ENCODE results near the gene ITIH5.
"Not testable (repeated sequence)": the region's sequence is repeated elsewhere in the genome, so short reads cannot be mapped to it uniquely, and the experiment has no call there.

Gene ITIH5

DNA sequence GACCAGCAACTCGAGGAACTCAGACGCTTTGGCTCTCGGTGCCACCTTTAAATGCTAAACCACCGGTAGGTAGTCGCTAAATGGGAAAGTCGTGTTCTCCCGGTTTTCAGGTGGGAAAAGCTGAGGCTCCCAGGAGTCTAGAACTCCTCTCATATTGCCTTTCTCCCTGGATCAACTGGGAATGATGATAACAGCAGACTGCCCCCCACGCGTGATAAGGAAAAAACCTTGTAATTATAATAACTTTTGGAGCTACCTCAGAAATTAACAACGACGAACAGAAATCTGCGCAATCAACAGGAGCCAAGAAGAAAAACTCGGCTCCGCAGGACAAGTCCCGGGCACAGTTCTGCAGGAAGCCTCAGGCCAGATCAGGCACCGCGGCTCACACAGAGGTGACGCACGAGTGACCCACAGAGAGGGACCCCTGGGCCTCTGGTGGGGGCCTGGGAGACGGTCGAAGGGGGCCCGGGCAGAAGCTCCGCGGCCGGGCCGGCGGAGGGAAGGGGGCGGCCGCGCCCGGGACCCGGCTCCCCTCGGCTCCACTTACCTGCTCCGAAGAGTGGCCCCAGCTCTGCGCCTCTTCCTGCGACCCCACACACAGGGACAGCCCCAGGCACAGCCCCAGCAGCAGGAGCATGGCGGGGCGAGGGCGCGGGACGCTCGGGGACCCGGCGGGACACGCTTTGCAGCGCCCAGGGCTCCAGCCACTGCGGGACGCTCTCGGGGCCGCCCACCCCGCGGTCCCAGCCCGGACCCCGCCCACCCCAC lies at the start of gene ITIH5:
Gene ITIH5, minus strand, starts transcription at position 714 of the 771 bp plus-strand sequence. Its CDS starts 74 bp downstream, at position 640.
- DNase-seq, result no peak

DNA sequence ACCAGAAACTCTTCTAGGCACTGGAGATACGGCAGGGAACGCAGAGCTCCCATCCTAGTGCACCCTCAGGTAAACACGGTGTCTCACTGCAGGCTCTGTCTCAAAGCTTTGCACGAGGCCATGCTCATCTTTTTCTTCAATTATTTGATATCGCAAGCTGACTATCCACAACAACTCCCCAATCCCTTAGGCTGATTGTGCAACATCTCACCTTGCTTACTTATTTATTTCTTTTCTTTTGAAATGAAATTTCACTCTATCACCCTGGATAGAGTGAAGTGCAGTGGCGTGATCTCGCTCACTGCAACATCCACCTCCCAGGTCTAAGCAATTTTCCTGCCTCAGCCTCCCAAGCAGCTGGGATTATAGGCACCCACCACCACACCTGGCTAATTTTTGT lies 48.7 kb upstream of the ITIH5 start:
- no peak for DNase-seq

DNA sequence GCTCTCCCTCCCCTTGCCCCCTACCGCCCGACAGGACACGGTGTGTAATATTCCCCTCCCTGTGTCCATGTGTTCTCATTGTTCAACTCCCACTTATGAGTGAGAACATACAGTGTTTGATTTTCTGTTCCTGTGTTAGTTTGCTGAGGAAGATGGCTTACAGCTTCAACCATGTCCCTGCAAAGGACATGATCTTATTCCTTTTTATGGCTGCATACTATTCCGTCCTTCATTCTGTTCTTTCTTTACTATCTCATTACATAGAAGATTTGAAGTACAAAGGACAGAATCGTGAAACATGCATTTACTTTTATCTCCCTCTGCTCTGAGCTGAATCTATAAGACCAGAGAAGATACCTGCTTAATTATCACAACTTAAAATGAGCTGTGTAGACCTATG lies 44.3 kb upstream of the ITIH5 start:
- not testable (repeated sequence) for DNase-seq

DNA sequence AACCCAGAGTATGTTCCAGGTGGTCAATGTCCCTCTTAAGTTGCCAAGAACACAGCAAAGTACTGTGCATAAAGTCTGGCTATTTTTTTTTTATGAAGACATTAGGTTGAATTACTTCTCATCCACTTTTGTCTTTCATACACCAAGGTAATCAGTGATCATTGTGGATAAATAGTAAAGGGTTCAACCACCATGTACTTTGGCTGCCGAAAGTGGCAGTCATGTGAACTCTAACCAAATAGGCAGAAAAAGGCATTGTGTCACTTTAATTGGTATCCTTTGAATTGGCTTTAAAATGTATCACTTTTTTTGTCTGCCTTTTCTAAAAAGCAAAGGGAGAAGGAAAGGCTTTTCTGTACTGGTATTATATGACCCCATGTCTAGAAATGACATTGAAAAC lies 43.7 kb upstream of the ITIH5 start:
- no peak for DNase-seq

DNA sequence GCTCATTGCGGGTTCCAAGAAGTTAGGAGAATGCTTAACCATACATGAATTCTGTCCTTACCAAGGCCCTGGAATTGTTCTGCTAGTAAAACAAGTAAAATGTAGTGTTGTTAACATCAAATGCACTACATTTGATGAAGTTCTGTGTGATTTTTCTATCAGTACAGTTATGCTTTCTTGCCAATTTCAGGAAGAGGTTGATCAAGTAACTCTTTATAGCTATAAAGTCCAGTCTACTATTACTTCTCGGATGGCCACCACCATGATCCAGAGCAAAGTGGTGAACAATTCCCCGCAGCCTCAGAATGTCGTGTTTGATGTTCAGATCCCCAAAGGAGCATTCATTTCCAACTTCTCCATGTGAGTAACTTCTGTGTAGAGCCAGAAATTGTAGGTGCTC lies 42.1 kb upstream of the ITIH5 start:
- DNase-seq, result no peak

DNA sequence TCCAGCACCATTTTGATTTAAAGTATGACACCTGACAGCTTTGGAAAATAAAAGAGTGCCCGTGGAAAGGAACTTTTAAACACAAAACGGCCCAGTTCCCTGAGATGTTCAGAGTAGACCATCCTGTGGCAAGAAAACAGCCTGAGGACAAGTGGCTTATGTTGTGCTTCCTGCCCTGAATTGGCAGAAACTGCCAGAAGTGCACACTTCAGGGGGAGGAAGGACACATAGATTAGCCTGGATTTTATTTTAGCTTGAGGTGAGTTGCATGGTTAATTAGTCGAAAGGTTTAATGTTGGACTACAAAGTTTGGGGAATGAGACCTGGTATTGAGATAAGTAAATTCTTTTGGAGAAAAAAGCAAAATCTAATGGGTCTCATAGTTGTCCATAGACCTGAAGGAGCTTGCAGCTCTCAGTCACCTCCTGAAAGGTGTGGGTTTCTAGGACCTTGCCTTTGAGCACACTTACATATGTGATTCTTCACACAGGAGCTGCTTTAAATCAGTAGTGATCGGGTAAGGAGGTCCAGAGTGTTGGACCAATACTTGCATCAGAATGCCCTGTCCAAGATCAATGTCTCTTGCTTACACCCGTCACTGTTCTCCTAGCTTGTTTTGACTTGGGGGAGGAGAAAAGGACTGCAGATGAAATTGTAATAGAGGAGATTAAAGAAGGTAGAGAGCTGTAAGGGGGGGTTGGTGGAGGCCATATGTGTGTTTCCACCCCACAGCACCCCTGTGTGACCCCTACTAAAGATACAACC lies 41.3 kb upstream of the ITIH5 start:
- no peak for DNase-seq

GRCh38 chr10:7707102-7707501 lies 40.3 kb upstream of the ITIH5 start:
- no peak for DNase-seq

DNA sequence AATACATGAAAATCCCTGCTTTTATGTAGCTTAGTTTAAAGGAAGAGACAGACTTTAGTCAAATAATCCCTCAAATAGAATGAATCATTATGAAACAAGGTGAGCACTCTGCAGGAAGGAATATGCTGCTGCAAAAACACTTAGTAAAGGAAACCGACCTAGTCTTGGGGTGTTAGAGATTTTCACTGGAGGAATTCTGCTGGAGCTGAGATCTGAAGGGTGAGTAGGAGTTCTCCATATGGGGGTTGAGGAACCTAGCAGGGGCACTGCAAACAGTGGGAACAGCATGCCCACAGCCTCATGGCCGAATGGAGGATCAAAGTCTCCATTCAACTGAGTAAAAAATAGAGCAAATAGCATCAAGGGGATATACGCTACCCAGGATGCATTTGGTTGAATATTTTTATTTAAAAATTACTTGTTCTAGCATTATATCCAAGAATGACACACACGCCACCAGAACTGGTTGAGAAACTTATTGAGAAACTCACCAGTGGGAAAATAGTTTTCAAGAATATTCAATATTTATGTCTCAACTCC lies 39.8 kb upstream of the ITIH5 start:
- DNase-seq, result no peak

- no peak for DNase-seq
Observed at GRCh38 chr10:7705341-7705740, 38.6 kb upstream of the ITIH5 start.

DNA sequence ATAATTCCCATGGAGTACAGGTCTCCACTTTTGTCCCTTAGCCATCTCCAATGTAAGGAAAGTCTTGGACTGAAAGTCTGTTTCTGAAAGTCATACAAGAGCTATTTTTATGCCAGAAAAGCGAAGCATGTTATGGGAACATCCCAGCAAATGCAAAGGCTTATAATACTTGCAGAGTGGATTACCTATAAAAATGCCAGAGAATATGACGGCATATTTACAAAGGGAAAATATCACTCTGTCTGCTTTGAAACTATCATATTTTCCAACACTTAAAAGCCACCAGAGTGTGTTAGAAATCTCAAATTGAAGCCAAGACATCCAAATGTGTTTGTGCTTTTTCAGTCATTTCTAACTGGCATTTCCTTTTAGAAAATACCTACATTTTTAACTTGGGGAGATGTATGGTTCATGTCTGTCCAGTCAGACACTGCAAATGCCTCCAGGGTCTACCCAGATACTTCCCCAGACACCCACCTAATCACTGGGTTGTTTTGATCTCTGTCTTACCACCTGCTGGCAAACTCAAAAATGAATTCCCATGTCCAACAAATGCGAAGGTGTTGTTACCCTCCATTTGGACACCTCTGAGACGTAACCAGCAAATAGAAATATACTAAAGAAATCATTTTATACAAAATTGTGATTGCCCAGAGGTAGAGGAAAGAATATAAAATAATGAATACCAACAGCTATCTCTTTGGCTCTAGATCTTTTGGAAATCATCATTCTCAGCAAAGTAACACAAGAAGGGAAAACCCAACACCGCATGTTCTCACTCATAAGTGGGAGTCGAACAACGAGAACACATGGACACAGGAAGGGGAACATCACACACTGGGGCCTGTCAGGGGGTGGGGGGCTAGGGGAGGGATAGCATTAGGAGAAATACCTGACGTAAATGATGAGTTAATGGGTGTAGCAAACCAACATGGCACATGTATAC lies 37.6 kb upstream of the ITIH5 start:
- no peak for DNase-seq

- DNase-seq, result no peak
Observed at GRCh38 chr10:7703140-7703539, 36.4 kb upstream of the ITIH5 start, which contains the start of gene ITIH2. Gene ITIH2, plus strand, starts transcription at chr10:7703316. Its CDS starts 119 bp downstream, at chr10:7703435.

DNA sequence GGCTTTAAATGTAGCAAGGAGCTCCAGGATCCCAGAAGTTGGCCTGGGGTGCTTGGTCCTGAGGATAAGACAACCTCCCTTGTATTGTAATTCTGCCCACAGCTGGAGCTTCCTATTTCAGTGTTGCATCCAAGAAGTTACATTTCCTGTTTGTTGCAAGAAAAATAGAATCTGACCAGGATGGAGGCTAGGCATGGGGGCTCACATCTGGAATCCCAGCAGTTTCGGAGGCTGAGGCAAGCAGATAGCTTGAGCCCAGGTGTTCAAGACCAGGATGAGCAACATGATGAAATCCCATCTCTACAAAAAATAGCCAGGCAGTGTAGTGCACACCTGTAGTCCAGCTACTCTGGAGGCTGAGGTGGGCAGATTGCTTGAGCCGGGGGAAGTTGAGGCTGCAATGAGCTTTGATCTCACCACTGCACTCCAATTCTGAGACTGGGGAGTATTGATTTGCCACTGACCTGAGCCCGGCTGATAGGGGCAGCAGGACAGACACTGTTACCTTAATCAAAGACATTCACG lies 35.6 kb upstream of the ITIH5 start:
- DNase-seq, result no peak

GRCh38 chr10:7701158-7701742 lies 34.5 kb upstream of the ITIH5 start:
- DNase-seq, result no peak

GRCh38 chr10:7700577-7701125 lies 33.9 kb upstream of the ITIH5 start:
- DNase-seq, result no peak

DNA sequence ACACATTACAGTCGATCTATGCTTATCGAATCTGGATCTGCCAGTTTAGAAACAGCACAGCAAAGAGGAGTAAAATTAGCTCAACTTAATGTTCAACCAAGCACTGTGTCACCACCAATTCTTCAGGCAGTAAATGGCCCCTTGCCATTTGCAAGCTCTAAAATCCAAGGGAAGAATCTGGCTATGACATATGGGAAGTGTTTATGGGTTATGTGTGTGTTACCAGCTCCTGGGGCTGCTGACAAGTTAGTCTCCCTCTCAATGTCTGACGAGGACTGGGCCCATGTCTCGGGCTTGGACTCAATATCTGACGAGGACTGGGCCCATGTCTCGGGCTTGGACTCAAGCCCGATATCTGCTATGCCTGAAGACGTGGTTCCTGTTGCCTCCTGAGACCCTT lies 30.7 kb upstream of the ITIH5 start:
- DNase-seq, result no peak

DNA sequence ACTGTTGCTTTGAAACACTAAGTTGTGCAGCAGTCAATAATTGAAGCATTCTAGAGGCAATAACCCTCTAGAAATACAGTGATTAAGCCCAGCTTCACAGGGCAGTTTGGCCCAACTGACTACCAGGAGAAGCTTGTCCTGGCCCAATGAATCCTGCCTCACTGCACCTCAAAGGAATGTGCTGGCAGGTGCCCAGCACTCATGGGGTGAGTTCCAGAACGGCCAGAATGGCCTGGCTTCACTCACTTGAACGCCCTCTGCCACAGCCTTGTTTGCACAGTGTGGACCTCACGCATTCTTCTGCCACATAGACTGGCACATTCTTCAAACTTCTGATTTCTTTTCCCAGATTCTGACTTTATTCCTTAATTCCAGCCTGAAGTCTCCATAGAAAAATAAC lies 29.8 kb upstream of the ITIH5 start:
- peak in 1 of 2 donors; percentile 2 for DNase-seq

DNA sequence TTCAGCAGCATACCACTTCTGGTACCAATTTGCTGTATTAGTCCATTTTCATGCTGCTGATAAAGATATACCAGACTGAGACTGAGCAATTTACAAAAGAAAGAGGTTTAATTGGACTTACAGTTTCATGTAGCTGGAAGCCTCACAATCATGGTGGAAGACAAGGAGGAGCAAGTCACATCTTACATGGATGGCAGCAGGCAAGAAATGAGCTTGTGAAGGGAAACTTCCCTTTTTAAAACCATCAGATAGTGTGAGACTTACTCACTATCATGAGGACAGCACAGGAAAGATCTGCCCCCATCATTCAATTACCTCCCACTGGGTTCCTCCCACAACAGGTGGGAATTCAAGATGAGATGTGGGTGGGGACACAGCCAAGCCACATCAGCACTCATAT lies 26.4 kb upstream of the ITIH5 start:
- not testable (repeated sequence) for DNase-seq

DNA sequence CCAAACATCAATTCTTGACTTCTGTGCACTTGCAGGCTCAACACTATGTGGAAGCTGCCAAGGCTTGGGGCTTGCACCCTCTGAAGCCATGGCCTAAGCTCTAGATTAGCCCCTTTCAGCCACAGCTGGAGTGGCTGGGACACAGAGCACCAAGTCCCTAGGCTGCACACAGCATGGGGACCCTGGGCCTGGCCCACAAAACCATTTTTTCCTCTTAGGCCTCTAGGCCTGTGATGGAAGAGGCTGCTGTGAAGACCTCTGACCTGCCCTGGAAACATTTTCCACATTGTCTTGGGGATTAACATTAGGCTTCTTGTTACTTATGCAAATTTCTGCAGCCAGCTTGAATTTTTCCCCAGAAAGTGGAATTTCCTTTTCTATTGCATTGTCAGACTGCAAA lies 25.6 kb upstream of the ITIH5 start:
- DNase-seq, result not testable (repeated sequence)

- not testable (repeated sequence) for DNase-seq
Observed at GRCh38 chr10:7690885-7691597, 24.3 kb upstream of the ITIH5 start.

DNA sequence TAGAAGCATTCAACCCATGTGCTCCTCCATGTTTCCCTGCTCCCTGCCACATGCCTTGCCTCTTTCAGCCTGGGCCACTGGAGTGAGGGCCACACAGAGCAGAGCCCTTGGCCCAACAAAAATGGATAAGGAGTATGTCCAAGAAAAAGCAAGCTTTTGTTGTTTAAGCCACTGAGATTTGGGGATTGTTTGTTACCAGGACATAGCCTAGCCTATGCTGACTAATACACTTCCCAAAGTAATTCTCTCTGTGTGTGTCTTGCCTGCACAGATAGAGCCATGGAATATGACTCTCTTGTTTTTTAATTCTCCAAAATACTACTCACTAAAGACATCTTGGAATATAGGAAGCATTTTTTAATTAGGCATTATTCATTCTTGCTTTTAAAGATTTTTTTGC lies 22.8 kb upstream of the ITIH5 start:
- no peak for DNase-seq
